HG02970 (cell line): ENCODE data around the gene NR1H4.
"Not testable (repeated sequence)": the region's sequence is repeated elsewhere in the genome, so short reads cannot be mapped to it uniquely, and the experiment has no call there.

ENCODE experiments used
- ATAC-seq: cut with Tn5 transposase; IDR thresholded peaks from one replicate; pipeline ENCODE4 v1.9.1; 2021; ENCODE audit warnings: mild to moderate bottlenecking, moderate library complexity, moderate number of reproducible peaks; ENCODE audit not compliant: unreplicated experiment, low FRiP score

The NR1H4 gene

GRCh38 chr12:100504804-100505203, 31.1 kb downstream of the NR1H4 start:
- no peak for ATAC-seq

DNA sequence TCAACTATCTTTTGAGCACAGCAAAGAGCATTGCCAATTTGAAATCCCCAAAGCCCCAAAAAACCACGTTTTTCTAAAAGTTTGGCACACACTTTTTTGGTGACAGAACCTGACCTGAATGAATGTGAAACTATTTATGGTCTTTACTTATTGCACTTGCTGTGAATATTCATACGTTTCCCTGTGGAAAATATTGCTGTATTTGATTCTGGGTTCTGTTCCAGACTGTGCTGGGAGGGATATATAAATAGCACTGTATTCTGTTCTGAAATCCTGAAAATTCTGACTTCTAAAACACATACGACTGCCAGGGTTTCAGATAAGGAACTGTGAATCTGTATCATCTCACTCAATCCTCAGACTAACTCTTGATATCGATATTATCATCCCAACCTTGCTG, 35.1 kb downstream of the NR1H4 start:
- no peak for ATAC-seq

DNA sequence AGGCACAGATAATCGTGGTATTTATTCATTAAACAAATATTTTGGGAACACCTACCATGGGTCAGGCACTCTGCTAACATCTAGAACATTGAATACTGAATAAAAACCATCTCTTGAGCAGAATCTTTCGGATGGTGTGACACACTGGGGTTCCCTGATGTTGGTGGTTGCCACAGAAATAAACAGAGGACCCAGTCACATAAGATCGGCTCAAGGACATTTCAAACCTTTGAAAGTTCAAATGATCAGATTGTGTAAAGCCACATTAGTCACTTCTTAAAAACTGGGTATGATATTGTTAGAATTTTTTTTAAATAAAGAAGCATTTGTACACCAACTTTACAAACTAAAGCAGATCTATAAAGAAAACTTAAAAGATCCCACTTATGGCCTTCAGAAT, 39.0 kb downstream of the NR1H4 start:
- no peak for ATAC-seq

DNA sequence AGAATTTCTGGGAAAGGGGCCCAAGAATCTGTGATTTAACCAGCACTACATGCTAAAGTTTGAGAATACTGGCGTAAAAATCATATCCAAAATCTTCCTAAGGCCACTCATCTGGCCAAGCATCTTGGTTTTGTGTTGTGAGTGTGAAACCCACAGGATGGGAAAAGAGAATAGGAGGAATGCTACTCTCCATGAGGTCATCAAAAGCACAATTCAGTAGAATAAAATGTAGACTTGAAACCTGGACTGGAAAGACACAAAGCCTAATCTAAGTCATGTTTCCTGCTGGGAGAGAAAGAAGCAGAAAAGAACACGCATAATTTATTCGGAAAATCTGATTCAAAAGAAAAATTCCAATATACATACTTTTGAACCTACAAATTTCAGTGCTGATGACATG, 42.3 kb downstream of the NR1H4 start:
- ATAC-seq = no peak

GRCh38 chr12:100518376-100518775, 44.7 kb downstream of the NR1H4 start:
- no peak for ATAC-seq

- ATAC-seq = no peak
These were observed 46.5 kb downstream of the NR1H4 start for GRCh38 chr12:100520048-100520769.

GRCh38 chr12:100521958-100522357, 48.3 kb downstream of the NR1H4 start:
- no peak for ATAC-seq

DNA sequence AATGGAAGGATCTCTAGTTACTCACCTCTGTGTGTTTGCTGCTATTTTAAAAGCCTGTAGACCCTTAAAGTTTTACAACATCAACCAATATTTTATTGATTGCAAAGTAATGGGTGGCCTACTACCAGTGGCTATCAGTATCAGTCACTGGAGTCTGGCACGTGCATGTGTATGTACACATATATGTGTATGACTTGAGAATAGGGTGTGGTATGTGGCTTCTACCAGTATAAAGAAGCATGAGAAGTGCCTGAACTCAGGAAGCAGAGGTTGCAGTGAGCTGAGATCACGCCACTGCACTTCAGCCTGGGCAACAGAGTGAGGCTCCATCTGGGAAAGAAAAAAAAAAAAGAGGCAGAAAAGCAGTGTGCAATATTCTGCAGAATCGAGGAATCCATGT, 54.4 kb downstream of the NR1H4 start:
- ATAC-seq = no peak

- no peak for ATAC-seq
These were observed 54.9 kb downstream of the NR1H4 start for GRCh38 chr12:100528471-100529127.

GRCh38 chr12:100529756-100530350, 56.2 kb downstream of the NR1H4 start:
- no peak for ATAC-seq

- no peak for ATAC-seq
These were observed 59.7 kb downstream of the NR1H4 start for GRCh38 chr12:100533376-100533775.

DNA sequence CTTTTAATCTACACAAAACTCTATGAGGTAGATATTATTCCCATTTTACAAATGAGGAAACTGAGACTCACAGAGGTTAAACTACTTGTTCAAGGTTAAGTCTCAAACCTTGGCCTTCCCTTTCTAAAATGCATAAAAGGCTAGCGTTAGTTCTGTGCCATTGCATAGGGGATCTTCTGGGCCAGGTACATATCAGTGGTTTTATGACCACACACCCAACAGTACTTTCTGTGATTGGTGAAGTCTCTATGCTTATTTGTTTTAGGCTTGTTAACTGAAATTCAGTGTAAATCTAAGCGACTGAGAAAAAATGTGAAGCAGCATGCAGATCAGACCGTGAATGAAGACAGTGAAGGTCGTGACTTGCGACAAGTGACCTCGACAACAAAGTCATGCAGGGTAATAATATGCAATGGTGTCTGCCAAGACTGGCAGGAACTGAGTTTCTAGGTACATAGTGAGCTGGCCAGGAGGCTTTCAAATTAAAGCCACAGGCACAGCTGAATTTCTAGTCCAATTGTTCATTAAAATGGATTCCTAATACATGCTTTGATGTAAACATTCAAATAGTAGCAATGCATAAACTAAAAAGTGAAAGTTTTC, 61.1 kb downstream of the NR1H4 start:
- no peak for ATAC-seq

DNA sequence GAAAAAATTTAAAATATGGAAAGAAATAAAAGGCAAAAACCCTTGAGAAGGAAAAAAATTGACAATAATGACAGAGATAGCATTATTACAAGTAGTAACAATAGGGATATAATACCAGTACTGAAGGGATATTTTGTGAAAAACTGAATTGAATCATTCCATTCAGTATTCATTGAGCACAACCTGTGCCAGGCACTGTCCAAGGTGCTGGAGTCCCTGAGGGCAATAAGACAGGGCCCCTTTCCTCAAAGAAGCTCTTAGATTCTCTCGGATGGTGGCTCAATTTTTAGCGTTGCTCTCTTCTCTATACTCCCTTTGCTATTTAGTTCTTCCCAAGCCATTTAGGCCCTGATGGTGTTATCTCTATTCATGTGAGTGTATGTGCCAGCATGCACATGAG, 65.5 kb downstream of the NR1H4 start:
- ATAC-seq = no peak

- ATAC-seq = no peak
These were observed 70.5 kb downstream of the NR1H4 start for GRCh38 chr12:100544165-100544564.

- ATAC-seq = no peak
These were observed 71.4 kb downstream of the NR1H4 start for GRCh38 chr12:100545092-100545491.

DNA sequence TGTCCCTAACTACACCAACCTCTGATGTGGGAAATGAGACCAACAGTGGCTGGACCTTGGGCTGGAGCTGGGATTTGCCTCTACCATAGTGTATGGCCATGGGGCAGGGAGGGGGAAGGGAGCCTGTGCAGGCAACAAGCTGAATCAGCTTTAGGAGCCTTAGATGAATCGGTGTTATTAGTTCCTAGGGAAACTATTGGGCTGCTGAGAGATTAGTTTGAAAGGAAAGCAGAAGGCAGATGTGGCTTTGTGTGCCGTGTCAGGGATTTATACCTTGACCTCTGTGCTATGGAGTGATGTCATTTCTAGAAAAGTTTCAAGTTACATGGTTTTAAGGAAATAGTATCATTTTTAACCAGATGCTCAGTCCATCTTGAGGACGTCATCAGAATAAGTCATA, 80.3 kb downstream of the NR1H4 start:
- no peak for ATAC-seq

DNA sequence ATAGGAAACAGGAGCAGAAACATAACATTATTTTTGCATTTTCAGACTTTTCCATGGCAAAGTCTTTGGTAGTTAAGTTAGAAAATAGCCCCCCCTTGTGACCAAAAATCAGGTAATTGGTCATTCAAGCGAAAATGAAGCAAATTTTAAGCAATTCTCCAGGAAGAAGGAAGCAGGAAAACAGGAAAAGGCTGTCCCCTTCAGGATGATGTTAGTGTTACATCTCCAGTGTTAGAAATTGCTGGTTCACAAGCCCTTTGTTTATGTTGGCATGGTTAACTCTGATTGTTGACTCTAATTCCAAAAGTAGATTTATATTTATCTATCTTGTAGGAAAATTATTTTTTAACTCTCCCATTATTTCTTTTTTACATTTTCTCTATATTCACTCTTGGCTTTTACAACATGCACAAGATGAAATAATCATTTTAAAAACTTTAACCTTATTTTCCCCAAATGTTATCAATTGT, 81.0 kb downstream of the NR1H4 start:
- no peak for ATAC-seq

DNA sequence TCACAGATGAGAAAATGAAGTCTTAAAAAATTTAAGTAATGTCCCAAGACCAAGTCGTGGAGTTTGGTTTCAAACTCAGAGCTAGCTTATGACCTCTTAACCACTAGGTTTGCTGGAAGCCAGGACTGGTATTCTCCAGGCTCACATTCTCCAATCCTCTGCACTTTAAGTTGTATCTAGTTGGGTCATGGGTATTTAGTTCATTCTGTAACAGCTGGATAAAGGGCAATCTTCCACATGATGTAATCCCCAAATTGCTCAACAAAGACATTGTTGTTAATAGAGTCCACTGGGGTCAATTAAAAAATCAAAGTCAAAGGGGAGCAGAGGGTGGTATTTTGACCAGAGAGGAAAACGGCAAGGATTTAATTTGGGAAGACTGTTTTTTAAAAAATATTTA, 82.1 kb downstream of the NR1H4 start:
- ATAC-seq = no peak

GRCh38 chr12:100557357-100557756, 83.7 kb downstream of the NR1H4 start:
- ATAC-seq = no peak

- not testable (repeated sequence) for ATAC-seq
These were observed 85.6 kb downstream of the NR1H4 start for GRCh38 chr12:100559261-100559660.

DNA sequence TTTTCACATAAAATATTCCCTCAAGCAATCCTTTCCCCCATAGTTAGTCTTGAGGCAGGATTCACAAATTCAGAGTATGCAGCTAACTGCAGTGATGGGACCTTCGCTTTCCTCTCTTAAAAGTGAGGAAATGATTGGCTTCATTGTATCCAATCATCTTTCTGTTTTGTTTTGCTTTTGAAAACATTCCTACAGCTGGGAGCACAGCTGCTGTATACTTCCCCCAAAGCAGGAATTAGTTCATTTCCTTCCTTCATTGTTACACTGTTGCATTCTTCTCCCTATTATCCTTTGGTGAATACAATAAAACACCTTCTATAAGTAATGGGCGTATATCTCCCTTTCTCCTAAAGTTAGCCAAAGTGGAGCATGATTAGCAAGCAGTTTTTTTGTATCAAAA, 90.4 kb downstream of the NR1H4 start:
- no peak for ATAC-seq
